ENCODE results near the gene ITGBL1. TPM values are rescaled to one million over a fixed set of nuclear protein-coding genes. Genes with fewer than 3 reads are reported as not detected.

ITGBL1 gene
- total and polyA plus RNA-seq, 2 donors: 8.5 to 21.2 TPM

DNA sequence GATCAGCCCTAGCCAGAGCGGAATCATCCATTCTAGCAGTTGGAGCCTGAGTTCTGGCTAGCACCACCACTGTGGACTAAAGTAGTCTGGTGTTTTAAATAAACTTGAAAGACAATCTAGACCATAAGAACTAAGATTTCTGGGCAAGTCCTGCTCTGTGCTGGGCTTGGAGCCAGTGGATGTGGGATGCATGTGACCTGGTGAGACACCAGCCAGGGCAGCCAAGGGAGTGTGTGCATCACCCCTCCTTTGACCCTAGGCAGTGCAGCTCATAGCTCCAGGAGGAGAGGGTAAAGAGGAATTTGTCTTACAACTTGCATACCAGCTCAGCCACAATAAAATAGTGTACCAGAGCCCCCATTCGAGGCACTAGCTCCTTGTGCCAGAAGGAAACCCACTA, 21.0 kb downstream of the ITGBL1 start:
- Histone ChIP-seq H3K4me1 (ENCODE audit: insufficient read depth) (no peaks in the 10 kb centered on the region), H3K4me3 (ENCODE audit: low read depth, low read length) (no peak overlapping the region), H3K36me3 (ENCODE audit: insufficient read depth) (no peaks in the 10 kb centered on the region), H3K27ac (ENCODE audit: low read depth) (no peak overlapping the region)
- WGBS: 76% methylated on average over 2 of the region's 2 CpGs
- DNase-seq (ENCODE audit: extremely low spot score): no peak

DNA sequence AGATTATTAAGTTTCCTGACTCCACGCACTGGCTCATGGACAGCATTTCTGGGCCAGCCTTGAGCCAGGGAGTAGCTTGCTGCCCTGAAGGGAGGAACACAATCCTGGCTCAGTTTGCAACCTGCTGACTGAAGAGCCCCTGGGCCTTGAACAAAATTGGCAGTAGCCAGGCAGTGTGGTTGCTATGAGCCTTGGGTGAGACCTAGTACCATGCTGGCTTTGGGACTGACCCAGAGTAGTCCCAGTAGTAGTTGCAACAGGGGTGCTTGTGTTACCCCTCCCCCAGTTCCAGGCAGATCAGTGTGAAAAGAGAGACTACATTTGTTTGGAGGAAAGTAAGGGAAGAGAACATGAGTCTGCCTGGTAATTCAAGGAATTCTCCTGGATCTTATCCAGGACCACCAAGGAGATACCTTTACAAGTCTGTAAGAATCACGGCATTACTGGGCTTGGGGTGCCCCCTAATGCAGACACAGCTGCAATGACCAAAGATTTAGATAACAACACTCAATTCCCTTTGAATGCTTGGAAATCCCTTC, 22.0 kb downstream of the ITGBL1 start:
- Histone ChIP-seq H3K4me1 (ENCODE audit: insufficient read depth) (no peaks in the 10 kb centered on the region), H3K27ac (ENCODE audit: low read depth) (no peak overlapping the region), H3K36me3 (ENCODE audit: insufficient read depth) (no peaks in the 10 kb centered on the region), H3K4me3 (ENCODE audit: low read depth, low read length) (no peak overlapping the region)
- no peak for DNase-seq (ENCODE audit: extremely low spot score)
- WGBS: 59% methylated on average over 2 of the region's 2 CpGs

- no peak overlapping the region for H3K27ac ChIP-seq (ENCODE audit: low read depth)
These were observed 23.1 kb downstream of the ITGBL1 start for GRCh38 chr13:101475536-101475935.

GRCh38 chr13:101481421-101481820, 28.9 kb downstream of the ITGBL1 start:
- WGBS: 79% methylated on average over 1 of the region's 1 CpG
- no peaks in the 10 kb centered on the region for H3K36me3 ChIP-seq (ENCODE audit: insufficient read depth)
- no peak for DNase-seq (ENCODE audit: extremely low spot score)

More at GRCh38 chr13:101475536-101475935, 23.1 kb downstream of the ITGBL1 start:
- no peaks in the 10 kb centered on the region for H3K36me3 ChIP-seq (ENCODE audit: insufficient read depth)
- H3K4me1 ChIP-seq (ENCODE audit: insufficient read depth): no peaks in the 10 kb centered on the region
- DNase-seq (ENCODE audit: extremely low spot score): no peak
- H3K4me3 ChIP-seq (ENCODE audit: low read depth, low read length): no peak overlapping the region

DNA sequence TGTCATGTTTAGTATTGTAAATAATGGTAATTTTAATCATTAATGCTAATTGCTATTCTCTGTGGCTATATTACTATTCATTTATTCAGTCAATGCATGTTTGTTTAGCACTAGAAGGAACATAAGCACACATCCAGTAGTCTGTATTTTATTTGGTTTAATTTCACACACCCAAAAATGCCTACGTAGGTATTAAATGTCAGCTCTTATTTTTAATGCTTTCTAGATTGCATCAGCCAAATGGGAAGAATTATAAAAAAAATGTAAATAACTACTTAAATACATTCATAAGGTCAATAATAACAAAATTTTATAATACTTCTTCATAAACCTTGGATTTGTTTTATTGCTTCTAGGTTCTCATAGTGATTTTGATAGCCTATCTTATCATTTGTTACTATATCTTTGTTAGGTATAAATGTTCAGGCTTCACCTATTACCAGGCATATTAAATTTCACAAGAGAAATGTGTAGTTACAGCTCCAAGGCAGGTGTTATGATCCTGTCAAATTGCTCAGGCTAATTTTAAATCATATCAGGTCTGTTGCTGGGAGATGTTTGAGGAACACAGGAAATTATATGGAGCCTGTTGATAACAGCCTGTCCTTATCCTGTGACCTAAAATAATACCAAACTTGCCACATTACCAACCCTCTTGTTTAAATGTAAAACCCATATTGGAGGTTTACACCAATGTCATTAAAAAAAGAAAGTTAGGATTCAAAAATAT, 34.4 kb downstream of the ITGBL1 start:
- WGBS: 70% methylated on average over 1 of the region's 1 CpG
- no peak for DNase-seq (ENCODE audit: extremely low spot score)
- no peaks in the 10 kb centered on the region for H3K4me1 ChIP-seq (ENCODE audit: insufficient read depth)
- H3K27ac ChIP-seq (ENCODE audit: low read depth): no peak overlapping the region
- no peaks in the 10 kb centered on the region for H3K36me3 ChIP-seq (ENCODE audit: insufficient read depth)
- H3K4me3 ChIP-seq (ENCODE audit: low read depth, low read length): no peak overlapping the region

More at GRCh38 chr13:101481421-101481820, 28.9 kb downstream of the ITGBL1 start:
- Histone ChIP-seq H3K4me1 (ENCODE audit: insufficient read depth) (no peaks in the 10 kb centered on the region), H3K4me3 (ENCODE audit: low read depth, low read length) (no peak overlapping the region), H3K27ac (ENCODE audit: low read depth) (no peak overlapping the region)

- no peak overlapping the region for H3K27ac ChIP-seq (ENCODE audit: low read depth)
- DNase-seq (ENCODE audit: extremely low spot score): no peak
- 90% methylated on average over 4 of the region's 4 CpGs for WGBS
These were observed 35.0 kb downstream of the ITGBL1 start for GRCh38 chr13:101487438-101487830.

DNA sequence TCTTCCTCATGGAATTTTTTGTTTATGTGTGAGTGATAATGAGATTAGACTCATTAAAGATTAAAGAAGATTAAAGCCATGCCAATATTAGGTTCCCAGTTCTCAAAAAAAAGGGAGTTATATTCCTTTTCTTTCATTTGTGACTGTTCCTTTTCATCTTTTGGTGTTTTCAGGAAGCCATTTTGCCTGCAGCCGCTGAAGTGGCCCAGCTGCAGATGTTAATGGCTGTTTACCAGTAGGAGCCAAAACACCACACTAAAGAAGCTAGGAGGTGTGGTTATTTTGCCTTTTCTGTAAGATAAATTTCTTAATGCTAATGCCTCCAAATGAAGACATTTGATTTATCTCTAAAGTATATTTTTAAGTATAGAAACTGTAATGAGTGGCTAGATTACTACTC, 36.3 kb downstream of the ITGBL1 start:
- no peak overlapping the region for H3K27ac ChIP-seq (ENCODE audit: low read depth)

More at GRCh38 chr13:101487438-101487830, 35.0 kb downstream of the ITGBL1 start:
- no peaks in the 10 kb centered on the region for H3K4me1 ChIP-seq (ENCODE audit: insufficient read depth)
- H3K36me3 ChIP-seq (ENCODE audit: insufficient read depth): no peaks in the 10 kb centered on the region
- no peak overlapping the region for H3K4me3 ChIP-seq (ENCODE audit: low read depth, low read length)

GRCh38 chr13:101489643-101490405, 37.3 kb downstream of the ITGBL1 start:
- 74% methylated on average over 3 of the region's 3 CpGs for WGBS
- no peaks in the 10 kb centered on the region for H3K4me1 ChIP-seq (ENCODE audit: insufficient read depth)
- no peak overlapping the region for H3K4me3 ChIP-seq (ENCODE audit: low read depth, low read length)
- H3K27ac ChIP-seq (ENCODE audit: low read depth): peak overlapping the region; percentile 23
- H3K36me3 ChIP-seq (ENCODE audit: insufficient read depth): no peaks in the 10 kb centered on the region
- DNase-seq (ENCODE audit: extremely low spot score): no peak

More for the DNA sequence above, 36.3 kb downstream of the ITGBL1 start:
- no peak for DNase-seq (ENCODE audit: extremely low spot score)
- Histone ChIP-seq H3K36me3 (ENCODE audit: insufficient read depth) (no peaks in the 10 kb centered on the region), H3K4me1 (ENCODE audit: insufficient read depth) (no peaks in the 10 kb centered on the region), H3K4me3 (ENCODE audit: low read depth, low read length) (no peak overlapping the region)
- 71% methylated on average over 1 of the region's 1 CpG for WGBS

DNA sequence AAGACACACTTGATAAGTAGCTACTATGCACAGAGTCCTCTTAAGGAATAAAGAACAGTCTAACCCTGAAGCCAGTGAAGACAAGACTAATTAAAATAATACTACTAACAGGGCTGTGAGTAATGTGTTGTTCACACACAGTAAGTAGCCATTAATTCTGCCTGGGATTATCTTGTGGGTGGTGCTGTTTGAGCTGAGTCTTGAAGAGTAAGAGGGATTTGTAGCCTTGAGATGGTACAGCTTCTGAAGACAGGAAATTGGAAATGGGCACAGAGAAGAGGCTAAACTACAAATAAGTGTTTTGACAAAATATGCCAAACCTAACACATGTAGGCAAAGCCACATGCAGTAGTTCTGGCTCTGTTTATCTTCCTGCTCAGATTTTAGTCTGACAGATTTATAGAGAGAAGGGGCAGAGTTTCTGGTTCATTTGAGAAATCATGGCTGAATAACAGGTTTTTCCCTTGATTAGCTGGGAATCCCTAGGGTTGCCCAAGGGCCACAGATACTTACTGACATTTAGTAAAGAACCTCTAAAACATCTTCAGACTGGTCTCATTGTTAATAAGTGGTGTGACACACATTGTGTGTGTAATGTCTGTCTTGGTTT, 38.0 kb downstream of the ITGBL1 start:
- H3K27ac ChIP-seq (ENCODE audit: low read depth): no peak overlapping the region
- no peak overlapping the region for H3K4me3 ChIP-seq (ENCODE audit: low read depth, low read length)
- no peaks in the 10 kb centered on the region for H3K36me3 ChIP-seq (ENCODE audit: insufficient read depth)
- H3K4me1 ChIP-seq (ENCODE audit: insufficient read depth): no peaks in the 10 kb centered on the region
- DNase-seq (ENCODE audit: extremely low spot score): no peak

DNA sequence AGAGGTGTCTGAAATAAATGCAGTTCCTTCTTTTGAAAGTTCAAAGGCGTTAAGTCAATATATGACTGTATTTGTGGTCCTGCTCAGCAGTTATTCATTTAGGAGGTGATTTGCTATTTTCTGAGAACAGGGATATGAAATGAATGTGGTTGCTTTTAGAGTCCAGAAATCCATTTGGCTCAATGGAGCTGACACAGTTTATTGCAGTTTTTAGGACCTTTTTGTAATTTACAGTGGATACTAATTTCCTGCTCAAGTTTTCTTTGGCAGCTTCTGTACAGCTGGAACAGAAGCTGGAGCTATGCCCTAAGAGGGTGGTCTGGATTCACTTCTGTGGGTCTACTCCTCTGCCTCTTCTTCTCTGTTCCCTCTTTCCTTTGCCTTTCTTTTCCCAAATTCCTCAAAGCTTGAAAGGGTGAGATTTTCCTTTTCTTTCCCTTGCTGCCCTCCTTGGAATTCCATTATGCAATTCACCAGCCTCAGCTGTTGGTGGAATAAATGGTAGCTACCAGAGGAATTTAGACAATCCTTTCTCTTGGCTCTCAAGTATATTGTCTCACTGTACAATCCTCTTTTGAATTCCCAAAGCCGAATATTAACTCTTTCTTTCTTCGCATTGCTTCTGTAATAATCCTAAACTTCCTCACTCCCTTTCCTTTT, 39.9 kb downstream of the ITGBL1 start:
- Histone ChIP-seq H3K36me3 (ENCODE audit: insufficient read depth) (no peaks in the 10 kb centered on the region), H3K4me3 (ENCODE audit: low read depth, low read length) (no peak overlapping the region), H3K4me1 (ENCODE audit: insufficient read depth) (no peaks in the 10 kb centered on the region), H3K27ac (ENCODE audit: low read depth) (no peak overlapping the region)
- WGBS: 83% methylated on average over 3 of the region's 3 CpGs
- no peak for DNase-seq (ENCODE audit: extremely low spot score)

DNA sequence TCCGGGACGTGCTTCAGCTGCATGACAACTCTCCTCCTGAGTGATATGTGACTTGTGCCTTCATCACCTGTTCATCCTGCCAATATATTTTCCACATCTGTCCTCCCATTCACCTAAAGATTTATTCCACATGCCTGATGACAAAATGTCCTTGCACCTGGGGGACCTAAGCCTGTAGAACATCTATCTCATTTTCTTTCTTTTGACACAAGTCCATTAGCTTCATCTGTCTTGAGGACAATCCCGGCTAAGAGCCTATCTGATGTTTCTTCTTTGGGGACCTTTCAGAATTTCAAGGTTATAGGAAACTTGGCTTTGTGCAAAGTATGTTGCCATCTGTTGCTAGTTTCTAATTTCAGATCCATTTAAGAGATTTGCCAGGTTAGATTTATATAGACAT, 41.1 kb downstream of the ITGBL1 start:
- 75% methylated on average over 3 of the region's 3 CpGs for WGBS
- Histone ChIP-seq H3K27ac (ENCODE audit: low read depth) (no peak overlapping the region), H3K36me3 (ENCODE audit: insufficient read depth) (no peaks in the 10 kb centered on the region), H3K4me3 (ENCODE audit: low read depth, low read length) (no peak overlapping the region), H3K4me1 (ENCODE audit: insufficient read depth) (no peaks in the 10 kb centered on the region)
- no peak for DNase-seq (ENCODE audit: extremely low spot score)

DNA sequence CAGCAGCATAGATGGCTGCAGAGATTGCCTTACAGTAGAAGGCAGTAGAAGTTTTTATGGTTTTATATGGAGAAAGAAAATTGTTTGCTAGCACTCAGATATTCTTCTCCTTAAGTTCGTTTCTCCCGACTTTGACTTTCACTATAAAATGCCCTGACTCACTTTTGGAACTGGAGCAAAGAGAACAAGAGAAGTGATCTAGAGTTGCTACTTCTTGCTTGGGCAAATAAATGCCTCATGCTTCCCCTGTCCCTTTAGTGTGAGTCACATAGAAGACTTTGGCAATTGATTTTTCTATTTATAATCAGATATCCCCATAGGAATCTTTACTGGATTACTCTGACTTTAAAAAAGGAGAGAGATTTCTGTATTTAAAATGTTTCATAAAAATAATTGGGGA, 46.9 kb downstream of the ITGBL1 start:
- Histone ChIP-seq H3K4me3 (ENCODE audit: low read depth, low read length) (no peak overlapping the region), H3K4me1 (ENCODE audit: insufficient read depth) (peaks cover 1% of the 10 kb centered on the region), H3K36me3 (ENCODE audit: insufficient read depth) (no peaks in the 10 kb centered on the region), H3K27ac (ENCODE audit: low read depth) (no peak overlapping the region)
- WGBS: 79% methylated on average over 2 of the region's 2 CpGs
- no peak for DNase-seq (ENCODE audit: extremely low spot score)

DNA sequence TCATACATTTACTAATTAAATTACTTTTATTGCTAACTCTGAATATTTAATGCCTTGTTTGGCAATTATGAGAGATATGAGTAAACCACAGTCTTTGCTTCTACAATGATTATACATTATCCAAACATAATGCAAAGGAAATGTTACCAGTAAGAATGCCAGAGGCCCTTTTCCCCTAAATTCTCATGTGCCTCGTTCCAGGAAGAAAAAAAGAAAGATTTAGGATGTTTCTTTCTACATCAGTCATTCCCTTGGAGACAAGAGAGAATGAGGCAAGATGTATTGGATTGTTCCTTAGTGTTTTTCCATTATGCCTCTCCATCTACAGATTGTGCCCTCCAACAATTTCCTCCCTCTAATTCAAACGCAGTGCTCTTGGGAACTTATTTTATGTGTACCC, 50.1 kb downstream of the ITGBL1 start:
- Histone ChIP-seq H3K36me3 (ENCODE audit: insufficient read depth) (no peaks in the 10 kb centered on the region), H3K27ac (ENCODE audit: low read depth) (no peak overlapping the region), H3K4me1 (ENCODE audit: insufficient read depth) (peaks cover 1% of the 10 kb centered on the region), H3K4me3 (ENCODE audit: low read depth, low read length) (no peak overlapping the region)
- WGBS: 50% methylated on average over 2 of the region's 2 CpGs
- DNase-seq (ENCODE audit: extremely low spot score): no peak
